SK-N-SH treated with all-trans-retinoic acid at 6 μM for 48 hours (cell line): ENCODE data around the gene IL36RN.

Source experiments
- ARNTL ChIP-seq: fragments of 450-650 bp; formaldehyde crosslinking; IDR thresholded peaks from 2 replicates; pipeline ENCODE4 v1.5.0; 2020; ENCODE audit warnings: low read depth, mild to moderate bottlenecking, moderate library complexity, borderline replicate concordance
- CREB5 ChIP-seq: fragments of 250-450 bp; sonication (Bioruptor Pico); IDR thresholded peaks from 2 replicates; pipeline ENCODE4 v1.5.1; 2020; ENCODE audit warnings: low read depth, mild to moderate bottlenecking, moderate library complexity
- CSRNP3 ChIP-seq: fragments of 250-450 bp; sonication (Bioruptor Pico); IDR thresholded peaks from 2 replicates; pipeline ENCODE4 v1.5.1; 2021; ENCODE audit warnings: mild to moderate bottlenecking, moderate library complexity
- ESRRG ChIP-seq: fragments of 250-450 bp; sonication (Bioruptor Pico); IDR thresholded peaks from 2 replicates; pipeline ENCODE4 v1.6.1; 2021; ENCODE audit warnings: mild to moderate bottlenecking
- OSR1 ChIP-seq: fragments of 250-450 bp; sonication (Bioruptor Pico); IDR thresholded peaks from 2 replicates; pipeline ENCODE4 v1.8.0; 2022; ENCODE audit warnings: moderate library complexity, mild to moderate bottlenecking, inconsistent platforms
- PATZ1 ChIP-seq: fragments of 250-450 bp; sonication (Bioruptor Pico); IDR thresholded peaks from 2 replicates; pipeline ENCODE4 v1.8.0; 2020; ENCODE audit warnings: mild to moderate bottlenecking, moderate library complexity, borderline replicate concordance
- PPARA ChIP-seq: fragments of 250-450 bp; sonication (Bioruptor Pico); IDR thresholded peaks from 2 replicates; pipeline ENCODE4 v1.5.0; 2020; ENCODE audit warnings: mild to moderate bottlenecking, borderline replicate concordance
- RARB ChIP-seq: fragments of 250-450 bp; sonication (Bioruptor Pico); IDR thresholded peaks from 2 replicates; pipeline ENCODE4 v1.8.0; 2021; ENCODE audit warnings: mild to moderate bottlenecking, moderate library complexity
- TCF4 ChIP-seq: fragments of 250-450 bp; sonication (Bioruptor Pico); IDR thresholded peaks from 2 replicates; pipeline ENCODE4 v1.8.0; 2021; ENCODE audit warnings: mild to moderate bottlenecking, moderate library complexity, borderline replicate concordance
- TSHZ2 ChIP-seq: fragments of 250-450 bp; sonication (Bioruptor Pico); IDR thresholded peaks from 2 replicates; pipeline ENCODE4 v1.5.0; 2020; ENCODE audit warnings: mild to moderate bottlenecking, moderate library complexity
- ZFP3 ChIP-seq: fragments of 250-450 bp; sonication (Bioruptor Pico); IDR thresholded peaks from 2 replicates; pipeline ENCODE4 v1.5.0; 2020; ENCODE audit warnings: mild to moderate bottlenecking, moderate library complexity
- ZNF565 ChIP-seq: fragments of 450-650 bp; formaldehyde crosslinking; conservative IDR thresholded peaks from 2 replicates; pipeline ENCODE4 v1.5.0; 2020; ENCODE audit warnings: low read depth, mild to moderate bottlenecking, moderate library complexity
- ZNF70 ChIP-seq: fragments of 450-650 bp; formaldehyde crosslinking; IDR thresholded peaks from 2 replicates; pipeline ENCODE4 v1.5.0; 2020; ENCODE audit warnings: mild to moderate bottlenecking, moderate library complexity
- ZNF8 ChIP-seq: fragments of 450-650 bp; formaldehyde crosslinking; IDR thresholded peaks from 2 replicates; pipeline ENCODE4 v1.5.0; 2020; ENCODE audit warnings: mild to moderate bottlenecking, moderate library complexity

GRCh38 chr2:113088213-113088992 is 29.4 kb downstream of the IL36RN start:
- no peak for TF ChIP-seq ZNF8 (CRISPR knock-in tag)
- TF ChIP-seq PATZ1 (CRISPR knock-in tag) = no peak
- no peak for TF ChIP-seq CREB5 (CRISPR knock-in tag)
- TF ChIP-seq RARB (CRISPR knock-in tag) = no peak
- TF ChIP-seq ARNTL (CRISPR knock-in tag) = no peak
- TF ChIP-seq ZNF70 (CRISPR knock-in tag) = no peak
- TF ChIP-seq TSHZ2 (CRISPR knock-in tag) = no peak
- TF ChIP-seq TCF4 (CRISPR knock-in tag) = no peak
- no peak for TF ChIP-seq CSRNP3
- TF ChIP-seq PPARA (CRISPR knock-in tag) = no peak
- no peak for TF ChIP-seq OSR1 (CRISPR knock-in tag)
- TF ChIP-seq ZFP3 (CRISPR knock-in tag) = no peak
- TF ChIP-seq ESRRG (CRISPR knock-in tag) = no peak
- no peak for TF ChIP-seq ZNF565 (CRISPR knock-in tag)
